Hippocampal formation (tissue), 2 donors: ENCODE results near the gene IVL.
A peak's percentile ranks its signal among the peaks of the same experiment; 100 is the strongest.

ENCODE experiments used
- DNase-seq, 2 donors: peaks; one replicate each; lab custom pipeline; 2025; lab: John Stamatoyannopoulos, UW

IVL gene

DNA sequence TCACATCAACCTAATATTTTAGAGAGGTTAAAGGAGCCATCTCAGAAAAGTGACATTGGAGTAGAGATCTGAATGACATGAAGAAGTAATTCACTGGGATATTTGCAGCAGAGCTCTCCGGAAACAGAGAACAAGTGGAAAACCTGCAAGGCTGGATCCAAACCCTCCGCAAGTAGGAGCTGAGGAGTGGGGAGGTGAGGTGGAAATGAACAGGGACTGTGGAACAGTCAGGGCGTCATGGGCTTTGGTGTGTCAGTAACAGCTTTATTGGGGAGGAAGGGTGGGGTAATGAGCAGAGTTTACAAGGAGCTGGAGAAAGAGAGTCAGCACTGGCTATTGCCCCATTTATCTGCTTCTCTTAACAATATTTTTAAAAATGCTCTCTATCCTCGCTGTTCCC is 9.3 kb upstream of the IVL start:
- no peak for DNase-seq

DNA sequence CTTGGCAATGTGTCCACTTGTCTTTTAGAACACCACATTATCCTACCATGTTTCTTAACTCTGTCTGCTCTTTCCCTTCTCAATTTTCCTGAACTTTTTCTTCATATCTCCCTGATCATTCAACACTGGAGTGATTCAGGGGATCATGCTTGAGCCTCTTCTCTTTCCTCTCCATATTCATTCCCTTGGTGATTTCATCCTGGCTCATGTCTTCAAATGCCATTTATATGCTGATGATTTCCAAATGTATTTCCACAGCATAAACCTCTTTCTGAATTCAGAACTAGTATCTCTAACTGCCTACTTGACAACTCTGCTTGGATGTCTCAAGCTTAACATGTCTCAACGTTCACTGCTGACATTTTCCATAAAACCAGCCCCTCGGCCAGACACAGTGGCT is 8.5 kb upstream of the IVL start:
- no peak for DNase-seq

- DNase-seq = no peak
Observed at GRCh38 chr1:152901631-152902030, 6.7 kb upstream of the IVL start.

DNA sequence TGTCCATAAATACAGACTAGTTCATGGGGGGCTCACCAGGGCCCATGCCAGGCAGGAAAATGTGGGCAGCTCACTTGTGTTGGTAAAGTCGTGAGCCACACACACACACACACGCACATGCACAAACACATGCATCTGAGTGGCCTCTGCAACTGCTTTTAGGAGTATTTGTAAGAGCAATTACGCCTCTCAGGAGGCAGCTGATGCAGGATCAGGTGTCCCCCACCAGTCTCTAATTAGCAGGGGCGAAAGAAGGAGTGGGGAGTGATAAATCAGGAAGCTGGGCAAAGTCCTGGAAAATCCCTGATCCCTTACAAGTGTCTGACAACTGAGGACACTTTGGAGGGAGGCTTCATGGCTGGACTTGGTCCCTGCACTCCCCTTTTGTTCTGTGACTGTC is 5.7 kb upstream of the IVL start:
- DNase-seq = no peak

DNA sequence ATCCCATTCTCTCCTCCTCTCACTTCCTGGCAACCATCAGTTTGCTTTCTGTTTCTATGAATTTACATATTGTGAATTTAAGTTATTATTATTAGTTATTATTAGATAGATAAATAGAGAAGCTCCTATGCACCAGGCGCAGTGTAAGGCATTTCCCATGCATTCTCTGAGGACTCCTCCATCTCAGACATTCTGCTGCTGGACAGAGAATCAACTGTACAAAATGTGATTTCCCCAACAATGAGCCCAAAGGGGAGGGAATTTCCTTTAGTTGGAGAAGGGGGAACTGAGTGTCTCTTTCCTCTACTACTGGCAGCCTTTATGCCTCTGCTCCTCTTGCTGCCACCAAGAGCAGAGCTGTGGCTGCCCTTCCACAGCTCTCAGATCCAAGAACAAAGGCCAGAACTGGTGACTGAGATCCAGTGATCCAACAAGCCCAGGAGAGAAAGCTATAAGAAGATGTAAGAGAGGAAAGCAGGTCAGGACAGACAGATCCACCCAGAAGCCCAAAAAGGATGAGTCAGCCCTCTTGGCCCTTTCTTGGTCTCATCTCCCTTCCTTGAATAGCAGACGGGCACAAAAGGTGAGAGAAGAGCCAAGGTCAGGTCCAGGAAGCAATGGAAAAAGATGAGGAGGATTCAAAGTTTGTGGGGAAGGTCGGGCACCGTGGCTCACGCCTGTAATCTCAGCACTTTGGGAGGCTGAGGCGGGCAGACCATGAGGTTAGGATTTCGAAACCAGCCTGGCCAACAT is 3.5 kb upstream of the IVL start:
- DNase-seq = no peak

GRCh38 chr1:152906023-152906565 is 2.3 kb upstream of the IVL start:
- no peak for DNase-seq

DNA sequence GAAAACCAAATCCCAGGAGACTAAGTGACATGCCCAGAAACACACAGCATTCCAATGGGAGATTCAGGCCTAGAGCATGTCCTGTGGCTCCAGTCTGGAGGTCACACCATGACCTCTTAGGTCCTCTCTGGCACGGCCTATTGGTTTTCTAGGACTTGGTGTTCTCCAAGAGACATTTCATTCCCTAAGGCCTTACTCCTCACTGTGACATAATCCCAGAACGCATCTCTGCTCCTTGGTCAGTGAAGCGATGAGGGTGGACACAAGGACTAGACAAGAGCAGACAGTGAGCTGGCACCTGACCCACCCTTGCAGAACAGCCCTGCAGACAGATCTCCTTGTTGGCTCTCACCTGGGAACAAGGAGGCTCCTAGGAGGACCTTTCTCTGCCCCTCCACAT is 860 bp downstream of the IVL start:
- no peak for DNase-seq

- DNase-seq = no peak
Observed at GRCh38 chr1:152912471-152912870, 4.1 kb downstream of the IVL start.

GRCh38 chr1:152912900-152913299 is 4.6 kb downstream of the IVL start:
- no peak for DNase-seq

- DNase-seq = peak; percentile 4 to 6
Observed at GRCh38 chr1:152917794-152918193, 9.4 kb downstream of the IVL start.

DNA sequence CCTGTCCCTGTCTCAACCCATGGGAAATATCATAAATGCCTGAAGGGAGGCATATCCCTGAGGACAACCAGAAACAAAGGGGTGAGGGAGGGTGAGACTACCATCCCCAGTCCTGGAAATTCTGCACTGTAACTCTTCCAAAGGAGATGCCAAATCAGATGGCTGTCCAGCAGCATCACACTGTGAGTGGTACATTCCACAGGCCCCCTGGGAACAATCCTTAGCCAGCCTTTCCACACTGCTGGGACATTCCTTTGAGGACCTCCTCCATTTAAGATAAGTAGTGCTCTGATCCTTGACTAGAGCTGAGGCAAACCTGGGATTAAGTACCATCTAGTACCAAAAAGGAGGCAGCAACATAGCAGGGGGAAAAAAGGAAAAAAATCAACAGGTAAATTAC is 10.7 kb downstream of the IVL start:
- DNase-seq = no peak

GRCh38 chr1:152924191-152924590 is 15.8 kb downstream of the IVL start:
- DNase-seq = no peak

- no peak for DNase-seq
Observed at GRCh38 chr1:152926091-152926490, 17.7 kb downstream of the IVL start.

- no peak for DNase-seq
Observed at GRCh38 chr1:152928671-152929070, 20.3 kb downstream of the IVL start.

DNA sequence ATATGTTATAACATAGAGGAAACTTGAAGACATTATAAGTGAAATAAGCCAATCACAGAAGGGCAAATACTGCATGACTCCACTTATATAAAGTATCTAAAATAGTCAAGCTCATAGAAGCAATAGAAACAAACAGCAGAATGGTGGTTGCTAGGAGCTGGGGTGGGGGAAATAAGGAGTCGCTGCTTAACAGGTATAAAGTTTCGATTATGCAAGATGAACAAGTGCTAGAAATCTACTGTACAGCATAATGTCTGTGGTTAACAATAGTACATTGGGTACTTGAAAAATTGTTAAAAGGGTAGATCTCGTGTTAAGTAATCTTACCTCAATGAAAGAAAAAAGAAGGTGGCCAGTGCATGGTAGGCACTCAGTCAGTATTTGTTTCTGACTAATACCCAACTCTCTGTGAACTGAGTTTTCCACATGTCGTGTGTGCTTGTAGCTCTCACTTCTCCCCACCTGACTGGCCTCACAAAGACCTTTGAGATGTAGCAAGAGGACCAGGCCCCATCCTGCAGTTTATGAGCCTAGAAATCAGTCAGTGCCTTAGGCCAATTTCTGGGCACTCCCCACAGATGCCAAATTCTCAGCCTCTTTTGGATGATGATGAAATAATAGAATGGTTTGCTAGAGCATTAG is 23.9 kb downstream of the IVL start:
- DNase-seq = no peak

GRCh38 chr1:152933196-152933595 is 24.9 kb downstream of the IVL start:
- DNase-seq = no peak

- DNase-seq = no peak
Observed at GRCh38 chr1:152940614-152941013, 32.3 kb downstream of the IVL start.

- no peak for DNase-seq
Observed at GRCh38 chr1:152941037-152941711, 32.8 kb downstream of the IVL start.

- no peak for DNase-seq
Observed at GRCh38 chr1:152942161-152942560, 33.8 kb downstream of the IVL start.

DNA sequence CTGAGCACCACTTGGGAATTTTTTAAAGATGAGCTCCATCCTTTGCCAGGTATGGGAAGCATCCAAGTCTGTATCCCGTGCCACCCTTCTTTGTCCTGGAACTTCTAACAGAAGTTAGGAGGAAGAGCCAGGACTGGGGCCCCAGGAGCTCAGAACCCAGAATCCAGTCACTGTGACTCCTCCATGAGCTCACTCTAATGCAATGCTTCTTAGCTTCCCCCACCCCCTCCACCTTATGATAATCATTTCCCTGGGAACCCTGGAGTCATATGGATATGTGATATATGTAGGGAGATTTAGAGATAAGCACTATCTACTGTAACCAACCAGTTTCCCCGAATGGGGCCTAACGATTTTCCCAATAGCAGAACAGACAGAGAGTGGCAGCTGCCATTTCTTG is 37.9 kb downstream of the IVL start:
- DNase-seq = no peak

- DNase-seq = no peak
Observed at GRCh38 chr1:152946651-152947256, 38.4 kb downstream of the IVL start, which contains the start of gene SPRR5. Gene SPRR5 (plus strand): TSS chr1:152947206. CDS start chr1:152948555, 1,349 bp downstream.

DNA sequence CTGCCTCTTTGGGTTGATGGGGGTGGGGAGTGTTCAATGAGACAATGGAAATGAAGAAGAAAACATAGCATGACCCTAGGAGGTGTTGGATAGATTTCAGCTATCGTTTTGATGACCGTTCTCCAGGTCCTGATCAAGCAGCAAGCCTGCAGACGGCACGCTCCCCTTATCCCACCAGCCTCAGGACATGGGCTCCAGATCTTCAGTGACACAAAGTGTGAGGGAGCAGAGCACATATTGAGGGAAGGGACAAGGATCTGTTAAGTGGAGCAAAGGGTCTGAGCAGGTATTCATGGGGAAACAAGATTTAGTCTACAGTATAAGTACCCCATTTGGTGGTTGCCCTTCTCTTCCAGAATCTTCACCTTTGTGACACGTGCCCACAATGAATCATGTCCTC is 43.4 kb downstream of the IVL start:
- no peak for DNase-seq
